Hematopoietic multipotent progenitor cell treated with erythropoietin and hydrocortisone succinate and interleukin-3 and kit ligand, for 15 days (in vitro differentiated cells): ENCODE data around the gene CLUH.

Source experiments
- DNase-seq: peaks from one replicate; pipeline ENCODE4 v3.0.0-alpha.2; 2015; ENCODE audit warnings: low spot score

The CLUH gene

GRCh38 chr17:2711608-2712299 lies at the start of gene CLUH:
TSS of gene CLUH (minus strand) at chr17:2711764. CDS start at chr17:2711661, 103 bp downstream.
- peak; percentile 98 for DNase-seq

- DNase-seq = no peak
These were observed 47.3 kb upstream of the CLUH start for GRCh38 chr17:2758870-2759269.

- DNase-seq = no peak
These were observed 44.5 kb upstream of the CLUH start for GRCh38 chr17:2755891-2756724.

- DNase-seq = no peak
These were observed 39.9 kb upstream of the CLUH start for GRCh38 chr17:2751491-2751890.

GRCh38 chr17:2750721-2751120 lies 39.2 kb upstream of the CLUH start:
- no peak for DNase-seq

- DNase-seq = peak; percentile 56
These were observed 38.2 kb upstream of the CLUH start for GRCh38 chr17:2749784-2750181.

- no peak for DNase-seq
These were observed 37.7 kb upstream of the CLUH start, which contains the start of gene CCDC92B for GRCh38 chr17:2749058-2749783. TSS of gene CCDC92B (minus strand) at chr17:2749652. CDS start at chr17:2735145, 14,507 bp downstream.

- DNase-seq = no peak
These were observed 33.9 kb upstream of the CLUH start for GRCh38 chr17:2745317-2746037.

- DNase-seq = no peak
These were observed 26.1 kb upstream of the CLUH start for GRCh38 chr17:2737693-2738092.

- no peak for DNase-seq
These were observed 25.4 kb upstream of the CLUH start for GRCh38 chr17:2736956-2737355.

GRCh38 chr17:2735896-2736295 lies 24.3 kb upstream of the CLUH start:
- DNase-seq = no peak

- no peak for DNase-seq
These were observed 23.4 kb upstream of the CLUH start for GRCh38 chr17:2734939-2735338.

- DNase-seq = no peak
These were observed 20.2 kb upstream of the CLUH start for GRCh38 chr17:2731807-2732206.

GRCh38 chr17:2730764-2731353 lies 19.3 kb upstream of the CLUH start:
- no peak for DNase-seq

GRCh38 chr17:2724784-2725164 lies 13.2 kb upstream of the CLUH start:
- DNase-seq = no peak

GRCh38 chr17:2723997-2724783 lies 12.6 kb upstream of the CLUH start:
- no peak for DNase-seq

GRCh38 chr17:2723505-2723996 lies 12.0 kb upstream of the CLUH start:
- no peak for DNase-seq

- no peak for DNase-seq
These were observed 11.0 kb upstream of the CLUH start for GRCh38 chr17:2722611-2723010.

- no peak for DNase-seq
These were observed 10.0 kb upstream of the CLUH start for GRCh38 chr17:2721603-2722002.

- DNase-seq = no peak
These were observed 8.3 kb upstream of the CLUH start for GRCh38 chr17:2719861-2720260.
